HCT116 (cell line): Measurements from ENCODE around the gene TTC16. TPM values are rescaled to one million over a fixed set of nuclear protein-coding genes. Genes with fewer than 3 reads are reported as not detected.

Experiments used
- ATAC-seq: fragments of 200-7000 bp; cut with Tn5 transposase; 2 replicates; pipeline ENCODE4 v1.9.1; 2020; ENCODE audit warnings: mild to moderate bottlenecking, moderate library complexity
- BruUV-seq: library from RNA; stranded (reverse); fragments of 400-500 nt; replicated peaks from 2 replicates; lab custom pipeline; 2021; lab: Mats Ljungman, UMichigan
- CTCF ChIA-PET: fragments of 300-600 bp; sonication (Branson Sonifier 250); formaldehyde crosslinking; loops from one replicate; lab custom pipeline; 2021; ENCODE audit warnings: antibody characterized with exemption; lab: Charles Lee
- POLR2A ChIA-PET: fragments of 300-600, 350-600 bp; sonication (Branson Sonifier 250); formaldehyde crosslinking; loops from one replicate; lab custom pipeline; 2021; ENCODE audit warnings: antibody characterized with exemption; lab: Charles Lee
- RAD21 ChIA-PET, 2 experiments: fragments of 300-600 bp; sonication (Branson Sonifier 250); formaldehyde crosslinking; loops; one replicate each; lab custom pipeline; 2023; ENCODE audit warnings: low total read pairs in 2 of 2; ENCODE audit not compliant: uncharacterized antibody in 2 of 2, unreplicated experiment in 2 of 2, low non-redundant PET in 1 of 2; lab: Charles Lee
- DNase-seq: peaks from one replicate; pipeline ENCODE4 v3.0.0-alpha.2; 2010; ENCODE audit warnings: low read depth, low spot score
- H2AFZ ChIP-seq: fragments of 200-600 bp; shearing (Covaris generic), sonication (generic); 2 replicates; pipeline ENCODE4 v1.6.1; 2017; ENCODE audit warnings: low read depth, mixed run types, mixed read lengths, antibody characterized with exemption, low read length; ENCODE audit not compliant: poor library complexity, severe bottlenecking
- H3K27ac ChIP-seq: 2 replicates; pipeline ENCODE4 v1.5.1; 2012; ENCODE audit warnings: low read depth, low read length
- H3K27me3 ChIP-seq: fragments of 200-600 bp; sonication (generic); 2 replicates; pipeline ENCODE4 v1.6.1; 2016; ENCODE audit warnings: mixed run types, low read length, mixed read lengths; ENCODE audit not compliant: insufficient read depth
- H3K36me3 ChIP-seq, 2 experiments: fragments of 200-500 bp in 1 of 2; fragments of 200-600 bp in 1 of 2; sonication (Bioruptor generic) in 1 of 2; sonication (generic) in 1 of 2; 2 replicates each; pipeline versions ENCODE4 v1.5.1 to v1.6.1; 2014 to 2016; ENCODE audit warnings: low read length in 2 of 2, inconsistent platforms in 1 of 2, mixed read lengths in 1 of 2, mixed run types in 1 of 2; ENCODE audit not compliant: insufficient read depth in 2 of 2, control insufficient read depth in 1 of 2
- H3K4me1 ChIP-seq, 2 experiments: fragments of 200-600 bp in 1 of 2; sonication (generic) in 1 of 2; 2 replicates each; pipeline versions ENCODE4 v1.5.1 to v1.6.1; 2012 to 2017; ENCODE audit warnings: low read length in 2 of 2, inconsistent platforms in 1 of 2, mild to moderate bottlenecking in 1 of 2, mixed read lengths in 1 of 2, mixed run types in 1 of 2, moderate library complexity in 1 of 2; ENCODE audit not compliant: insufficient read depth in 2 of 2, control insufficient read depth in 1 of 2
- H3K4me2 ChIP-seq: fragments of 200-600 bp; sonication (generic); 2 replicates; pipeline ENCODE4 v1.6.1; 2017; ENCODE audit warnings: mixed run types, low read length, mixed read lengths
- H3K4me3 ChIP-seq, 2 experiments: fragments of 200-600 bp in 1 of 2; sonication (generic) in 1 of 2; replicated peaks in 1 of 2; 2 replicates each; pipeline ENCODE4 v1.5.1; 2011 to 2016; ENCODE audit warnings: low read length in 2 of 2, control low read depth in 1 of 2, low read depth in 1 of 2, mild to moderate bottlenecking in 1 of 2, mixed read lengths in 1 of 2, mixed run types in 1 of 2
- H3K79me2 ChIP-seq: fragments of 200-600 bp; sonication (generic); 2 replicates; pipeline ENCODE4 v1.6.1; 2017; ENCODE audit warnings: mild to moderate bottlenecking, mixed run types, low read length, moderate library complexity, mixed read lengths; ENCODE audit not compliant: insufficient read depth
- H3K9ac ChIP-seq: fragments of 200-600 bp; sonication (generic); 2 replicates; pipeline ENCODE4 v1.6.1; 2016; ENCODE audit warnings: low read length, mixed read lengths
- H3K9me2 ChIP-seq: fragments of 200-600 bp; sonication (generic), shearing (Covaris generic); 2 replicates; pipeline ENCODE4 v1.6.1; 2017; ENCODE audit warnings: mixed run types, mild to moderate bottlenecking, moderate library complexity; ENCODE audit not compliant: insufficient read depth
- H3K9me3 ChIP-seq, 2 experiments: fragments of 200-500 bp in 1 of 2; fragments of 200-600 bp in 1 of 2; sonication (Bioruptor generic) in 1 of 2; sonication (generic) in 1 of 2; 2 replicates each; pipeline ENCODE4 v1.6.1; 2014 to 2017; ENCODE audit warnings: low read length in 2 of 2, mixed read lengths in 2 of 2, inconsistent platforms in 1 of 2, low read depth in 1 of 2, mild to moderate bottlenecking in 1 of 2, mixed run types in 1 of 2, moderate library complexity in 1 of 2; ENCODE audit not compliant: control insufficient read depth in 1 of 2, insufficient read depth in 1 of 2
- H4K20me1 ChIP-seq: fragments of 200-600 bp; sonication (generic), shearing (Covaris generic); 2 replicates; pipeline ENCODE4 v1.6.1; 2017; ENCODE audit warnings: mixed run types, mild to moderate bottlenecking, moderate library complexity; ENCODE audit not compliant: insufficient read depth
- CBX3 ChIP-seq: IDR thresholded peaks from 2 replicates; pipeline ENCODE4 v1.6.1; 2012; ENCODE audit warnings: low read depth
- ELF1 ChIP-seq: IDR thresholded peaks from 2 replicates; pipeline ENCODE4 v1.6.1; 2012; ENCODE audit warnings: low read depth, borderline replicate concordance
- EZH2 ChIP-seq: fragments of 200-600 bp; sonication (generic); IDR thresholded peaks from 2 replicates; pipeline ENCODE4 v1.6.1; 2017; ENCODE audit warnings: antibody characterized with exemption, mixed run types
- EZH2phosphoT487 ChIP-seq: fragments of 200-600 bp; IDR thresholded peaks from 2 replicates; pipeline ENCODE4 v1.6.1; 2018; ENCODE audit warnings: antibody characterized with exemption, borderline replicate concordance
- FOSL1 ChIP-seq: IDR thresholded peaks from 2 replicates; pipeline ENCODE4 v1.6.1; 2012; ENCODE audit warnings: low read depth
- POLR2AphosphoS5 ChIP-seq: IDR thresholded peaks from 2 replicates; pipeline ENCODE4 v1.6.1; 2011; ENCODE audit warnings: mild to moderate bottlenecking, low read depth, low read length, moderate library complexity
- RAD21 ChIP-seq: IDR thresholded peaks from 2 replicates; pipeline ENCODE4 v1.6.1; 2012; ENCODE audit warnings: low read depth, mild to moderate bottlenecking
- TCF7L2 ChIP-seq: IDR thresholded peaks from 2 replicates; pipeline ENCODE4 v1.7.0; 2011; ENCODE audit warnings: borderline replicate concordance, inconsistent platforms; ENCODE audit not compliant: insufficient read depth, insufficient read length; ENCODE audit errors: extremely low read depth
- ZFX ChIP-seq: fragments of 450-650 bp; IDR thresholded peaks from 2 replicates; pipeline ENCODE4 v1.6.1; 2017
- ZNF274 ChIP-seq: fragments of 200-500 bp; sonication (Bioruptor generic); IDR thresholded peaks from 2 replicates; pipeline ENCODE4 v1.6.1; 2014; ENCODE audit warnings: mild to moderate bottlenecking, low read depth, low read length, inconsistent platforms
- intact Hi-C: fragments of 100-400 bp; cut with micrococcal nuclease; formaldehyde crosslinking; loops from 2 replicates; pipeline ENCODE4 v1.10.0; 2022
- total RNA-seq: library from RNA; stranded (reverse); gene quantifications from one replicate; pipeline ENCODE4 v1.2.1, GENCODE V29; 2021; ENCODE audit not compliant: unreplicated experiment
- TF ChIP-seq, protein P1 (sequence below), 3 experiments: fragments of 200-600 bp in 1 of 3; sonication (generic) in 1 of 3; IDR thresholded peaks in 2 of 3; conservative IDR thresholded peaks in 1 of 3; 2 replicates each; pipeline ENCODE4 v1.5.1; 2012 to 2017; ENCODE audit warnings: low read depth in 2 of 3, low read length in 2 of 3, antibody characterized with exemption in 1 of 3, borderline replicate concordance in 1 of 3, control low read depth in 1 of 3, mild to moderate bottlenecking in 1 of 3, mixed read lengths in 1 of 3, mixed run types in 1 of 3, moderate library complexity in 1 of 3; ENCODE audit not compliant: insufficient read depth in 1 of 3
- TF ChIP-seq, protein P2 (sequence below): IDR thresholded peaks from 2 replicates; pipeline ENCODE4 v1.6.1; 2012
- TF ChIP-seq, protein P3 (sequence below): IDR thresholded peaks from 2 replicates; pipeline ENCODE4 v1.6.1; 2011; ENCODE audit warnings: mild to moderate bottlenecking, low read length, moderate library complexity; ENCODE audit not compliant: insufficient replicate concordance; ENCODE audit errors: extremely low read depth
- TF ChIP-seq, protein P4 (sequence below): IDR thresholded peaks from 2 replicates; pipeline ENCODE4 v1.6.1; 2012; ENCODE audit warnings: low read depth
- TF ChIP-seq, protein P5 (sequence below): IDR thresholded peaks from 2 replicates; pipeline ENCODE4 v1.6.1; 2012

Gene TTC16
- total RNA-seq, 1 experiment from 2014 or later = not detected

DNA sequence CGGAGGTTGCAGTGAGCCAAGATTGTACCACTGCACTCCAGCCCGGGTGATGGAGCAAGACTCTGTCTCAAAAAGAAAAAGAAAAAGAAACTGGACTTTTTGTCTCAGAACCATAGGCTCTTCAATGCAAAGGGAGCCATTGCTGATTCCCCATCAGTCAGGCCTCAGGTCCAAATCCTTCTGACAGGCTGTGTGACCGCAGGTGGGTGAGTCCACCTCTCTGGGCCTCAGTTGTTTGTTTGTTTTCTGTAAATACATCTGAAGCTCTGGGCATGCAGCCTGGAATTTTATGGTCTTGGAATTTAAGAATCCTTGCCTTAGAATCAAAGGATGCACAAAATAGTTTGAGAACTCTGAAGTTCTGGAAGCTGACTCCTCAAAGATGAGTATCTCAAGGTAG lies 40.4 kb downstream of the TTC16 start:
- BruUV-seq = no TSS peak
- Histone ChIP-seq H2AFZ (no peak overlapping the region), H3K27me3 (no peaks in the 10 kb centered on the region; the same call in 1 of the 2 replicates), H3K9ac (no peak overlapping the region), H3K79me2 (no peaks in the 10 kb centered on the region), H3K36me3 (no peaks in the 10 kb centered on the region), H3K9me3 (no peaks in the 10 kb centered on the region), H3K27ac (no peak overlapping the region), H4K20me1 (no peaks in the 10 kb centered on the region), H3K4me2 (no peak overlapping the region), H3K9me2 (no peaks in the 10 kb centered on the region), H3K4me3 (no peak overlapping the region), H3K4me1 (no peaks in the 10 kb centered on the region)
- CTCF ChIA-PET = no interaction called here
- ATAC-seq (no peak), DNase-seq (no peak)
- POLR2A ChIA-PET = no interaction called here
- RAD21 ChIA-PET = no interaction called here
- TF ChIP-seq, protein P1, sequence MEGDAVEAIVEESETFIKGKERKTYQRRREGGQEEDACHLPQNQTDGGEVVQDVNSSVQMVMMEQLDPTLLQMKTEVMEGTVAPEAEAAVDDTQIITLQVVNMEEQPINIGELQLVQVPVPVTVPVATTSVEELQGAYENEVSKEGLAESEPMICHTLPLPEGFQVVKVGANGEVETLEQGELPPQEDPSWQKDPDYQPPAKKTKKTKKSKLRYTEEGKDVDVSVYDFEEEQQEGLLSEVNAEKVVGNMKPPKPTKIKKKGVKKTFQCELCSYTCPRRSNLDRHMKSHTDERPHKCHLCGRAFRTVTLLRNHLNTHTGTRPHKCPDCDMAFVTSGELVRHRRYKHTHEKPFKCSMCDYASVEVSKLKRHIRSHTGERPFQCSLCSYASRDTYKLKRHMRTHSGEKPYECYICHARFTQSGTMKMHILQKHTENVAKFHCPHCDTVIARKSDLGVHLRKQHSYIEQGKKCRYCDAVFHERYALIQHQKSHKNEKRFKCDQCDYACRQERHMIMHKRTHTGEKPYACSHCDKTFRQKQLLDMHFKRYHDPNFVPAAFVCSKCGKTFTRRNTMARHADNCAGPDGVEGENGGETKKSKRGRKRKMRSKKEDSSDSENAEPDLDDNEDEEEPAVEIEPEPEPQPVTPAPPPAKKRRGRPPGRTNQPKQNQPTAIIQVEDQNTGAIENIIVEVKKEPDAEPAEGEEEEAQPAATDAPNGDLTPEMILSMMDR (IDR thresholded peaks at IDR 0.05 in 2 of 3, conservative IDR thresholded peaks at IDR 0.05 in 1 of 3; ENCODE audit: borderline replicate concordance in 1 of 3, insufficient read depth in 1 of 3, low read depth in 2 of 3, low read length in 2 of 3) = no peak
- TF ChIP-seq, protein P2, sequence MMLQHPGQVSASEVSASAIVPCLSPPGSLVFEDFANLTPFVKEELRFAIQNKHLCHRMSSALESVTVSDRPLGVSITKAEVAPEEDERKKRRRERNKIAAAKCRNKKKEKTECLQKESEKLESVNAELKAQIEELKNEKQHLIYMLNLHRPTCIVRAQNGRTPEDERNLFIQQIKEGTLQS = no peak
- TF ChIP-seq, protein P3, sequence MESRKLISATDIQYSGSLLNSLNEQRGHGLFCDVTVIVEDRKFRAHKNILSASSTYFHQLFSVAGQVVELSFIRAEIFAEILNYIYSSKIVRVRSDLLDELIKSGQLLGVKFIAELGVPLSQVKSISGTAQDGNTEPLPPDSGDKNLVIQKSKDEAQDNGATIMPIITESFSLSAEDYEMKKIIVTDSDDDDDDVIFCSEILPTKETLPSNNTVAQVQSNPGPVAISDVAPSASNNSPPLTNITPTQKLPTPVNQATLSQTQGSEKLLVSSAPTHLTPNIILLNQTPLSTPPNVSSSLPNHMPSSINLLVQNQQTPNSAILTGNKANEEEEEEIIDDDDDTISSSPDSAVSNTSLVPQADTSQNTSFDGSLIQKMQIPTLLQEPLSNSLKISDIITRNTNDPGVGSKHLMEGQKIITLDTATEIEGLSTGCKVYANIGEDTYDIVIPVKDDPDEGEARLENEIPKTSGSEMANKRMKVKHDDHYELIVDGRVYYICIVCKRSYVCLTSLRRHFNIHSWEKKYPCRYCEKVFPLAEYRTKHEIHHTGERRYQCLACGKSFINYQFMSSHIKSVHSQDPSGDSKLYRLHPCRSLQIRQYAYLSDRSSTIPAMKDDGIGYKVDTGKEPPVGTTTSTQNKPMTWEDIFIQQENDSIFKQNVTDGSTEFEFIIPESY = no peak
- TF ChIP-seq RAD21 (no peak), EZH2 (no peak), FOSL1 (no peak), TCF7L2 (no peak), POLR2AphosphoS5 (no peak), CBX3 (no peak), EZH2phosphoT487 (no peak), ELF1 (no peak), ZFX (no peak), ZNF274 (no peak)
- TF ChIP-seq, protein P4, sequence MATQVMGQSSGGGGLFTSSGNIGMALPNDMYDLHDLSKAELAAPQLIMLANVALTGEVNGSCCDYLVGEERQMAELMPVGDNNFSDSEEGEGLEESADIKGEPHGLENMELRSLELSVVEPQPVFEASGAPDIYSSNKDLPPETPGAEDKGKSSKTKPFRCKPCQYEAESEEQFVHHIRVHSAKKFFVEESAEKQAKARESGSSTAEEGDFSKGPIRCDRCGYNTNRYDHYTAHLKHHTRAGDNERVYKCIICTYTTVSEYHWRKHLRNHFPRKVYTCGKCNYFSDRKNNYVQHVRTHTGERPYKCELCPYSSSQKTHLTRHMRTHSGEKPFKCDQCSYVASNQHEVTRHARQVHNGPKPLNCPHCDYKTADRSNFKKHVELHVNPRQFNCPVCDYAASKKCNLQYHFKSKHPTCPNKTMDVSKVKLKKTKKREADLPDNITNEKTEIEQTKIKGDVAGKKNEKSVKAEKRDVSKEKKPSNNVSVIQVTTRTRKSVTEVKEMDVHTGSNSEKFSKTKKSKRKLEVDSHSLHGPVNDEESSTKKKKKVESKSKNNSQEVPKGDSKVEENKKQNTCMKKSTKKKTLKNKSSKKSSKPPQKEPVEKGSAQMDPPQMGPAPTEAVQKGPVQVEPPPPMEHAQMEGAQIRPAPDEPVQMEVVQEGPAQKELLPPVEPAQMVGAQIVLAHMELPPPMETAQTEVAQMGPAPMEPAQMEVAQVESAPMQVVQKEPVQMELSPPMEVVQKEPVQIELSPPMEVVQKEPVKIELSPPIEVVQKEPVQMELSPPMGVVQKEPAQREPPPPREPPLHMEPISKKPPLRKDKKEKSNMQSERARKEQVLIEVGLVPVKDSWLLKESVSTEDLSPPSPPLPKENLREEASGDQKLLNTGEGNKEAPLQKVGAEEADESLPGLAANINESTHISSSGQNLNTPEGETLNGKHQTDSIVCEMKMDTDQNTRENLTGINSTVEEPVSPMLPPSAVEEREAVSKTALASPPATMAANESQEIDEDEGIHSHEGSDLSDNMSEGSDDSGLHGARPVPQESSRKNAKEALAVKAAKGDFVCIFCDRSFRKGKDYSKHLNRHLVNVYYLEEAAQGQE = no peak
- TF ChIP-seq, protein P5, sequence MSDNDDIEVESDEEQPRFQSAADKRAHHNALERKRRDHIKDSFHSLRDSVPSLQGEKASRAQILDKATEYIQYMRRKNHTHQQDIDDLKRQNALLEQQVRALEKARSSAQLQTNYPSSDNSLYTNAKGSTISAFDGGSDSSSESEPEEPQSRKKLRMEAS = no peak
- intact Hi-C loops = no loop called here
